ENCODE results near the gene GOLGA7B.

GOLGA7B gene

GRCh38 chr10:97904018-97904381 lies 54.4 kb downstream of the GOLGA7B start:
- Histone ChIP-seq H3K9me3 (ENCODE audit: control insufficient read depth in 2 of 2, low read length in 2 of 2) (no peaks in the 10 kb centered on the region), H3K36me3 (ENCODE audit: control insufficient read depth in 2 of 2, insufficient read depth in 2 of 2, low read length in 2 of 2) (no peaks in the 10 kb centered on the region), H3K4me3 (ENCODE audit: low read length in 2 of 2) (no peak overlapping the region), H3K9ac (ENCODE audit: low read depth in 1 of 2, low read length in 2 of 2) (no peak overlapping the region), H3K4me1 (ENCODE audit: control insufficient read depth in 2 of 2, insufficient read depth in 2 of 2, low read length in 2 of 2) (no peaks in the 10 kb centered on the region), H3K27me3 (ENCODE audit: control insufficient read depth in 2 of 2, insufficient read depth in 2 of 2, low read length in 2 of 2) (no peaks in the 10 kb centered on the region), H3K27ac (ENCODE audit: low read depth in 2 of 2, low read length in 2 of 2) (no peak overlapping the region)

DNA sequence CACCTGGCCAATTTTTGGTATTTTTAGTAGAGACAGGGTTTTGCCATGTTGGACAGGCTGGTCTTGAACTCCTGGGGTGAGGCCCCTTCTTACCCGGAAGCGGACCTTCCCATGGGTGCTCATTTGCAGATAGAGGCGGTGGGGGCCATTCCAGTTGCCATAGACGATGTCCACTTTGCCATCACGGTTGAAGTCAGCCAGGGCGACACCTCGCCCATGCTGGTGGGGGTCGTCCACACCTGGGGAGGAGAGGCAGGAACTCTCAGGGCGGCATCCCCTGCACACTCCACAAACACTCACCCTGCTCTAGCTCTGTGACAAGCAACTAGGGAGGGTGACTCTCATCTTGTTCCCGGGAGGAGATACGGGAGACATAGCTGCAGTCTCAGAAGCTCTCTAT lies 54.9 kb downstream of the GOLGA7B start:
- no peak overlapping the region for H3K9ac ChIP-seq (ENCODE audit: low read depth in 1 of 2, low read length in 2 of 2)
- H3K4me3 ChIP-seq (ENCODE audit: low read length in 2 of 2): no peak overlapping the region
- H3K36me3 ChIP-seq (ENCODE audit: control insufficient read depth in 2 of 2, insufficient read depth in 2 of 2, low read length in 2 of 2): no peaks in the 10 kb centered on the region
- no peaks in the 10 kb centered on the region for H3K9me3 ChIP-seq (ENCODE audit: control insufficient read depth in 2 of 2, low read length in 2 of 2)
- H3K27me3 ChIP-seq (ENCODE audit: control insufficient read depth in 2 of 2, insufficient read depth in 2 of 2, low read length in 2 of 2): no peaks in the 10 kb centered on the region
- no peak overlapping the region for H3K27ac ChIP-seq (ENCODE audit: low read depth in 2 of 2, low read length in 2 of 2)
- H3K4me1 ChIP-seq (ENCODE audit: control insufficient read depth in 2 of 2, insufficient read depth in 2 of 2, low read length in 2 of 2): no peaks in the 10 kb centered on the region

GRCh38 chr10:97905276-97905675 lies 55.6 kb downstream of the GOLGA7B start:
- Histone ChIP-seq H3K27ac (ENCODE audit: low read depth in 2 of 2, low read length in 2 of 2) (no peak overlapping the region), H3K27me3 (ENCODE audit: control insufficient read depth in 2 of 2, insufficient read depth in 2 of 2, low read length in 2 of 2) (no peaks in the 10 kb centered on the region), H3K9me3 (ENCODE audit: control insufficient read depth in 2 of 2, low read length in 2 of 2) (no peaks in the 10 kb centered on the region), H3K4me1 (ENCODE audit: control insufficient read depth in 2 of 2, insufficient read depth in 2 of 2, low read length in 2 of 2) (no peaks in the 10 kb centered on the region), H3K9ac (ENCODE audit: low read depth in 1 of 2, low read length in 2 of 2) (no peak overlapping the region), H3K36me3 (ENCODE audit: control insufficient read depth in 2 of 2, insufficient read depth in 2 of 2, low read length in 2 of 2) (no peaks in the 10 kb centered on the region), H3K4me3 (ENCODE audit: low read length in 2 of 2) (no peak overlapping the region)

DNA sequence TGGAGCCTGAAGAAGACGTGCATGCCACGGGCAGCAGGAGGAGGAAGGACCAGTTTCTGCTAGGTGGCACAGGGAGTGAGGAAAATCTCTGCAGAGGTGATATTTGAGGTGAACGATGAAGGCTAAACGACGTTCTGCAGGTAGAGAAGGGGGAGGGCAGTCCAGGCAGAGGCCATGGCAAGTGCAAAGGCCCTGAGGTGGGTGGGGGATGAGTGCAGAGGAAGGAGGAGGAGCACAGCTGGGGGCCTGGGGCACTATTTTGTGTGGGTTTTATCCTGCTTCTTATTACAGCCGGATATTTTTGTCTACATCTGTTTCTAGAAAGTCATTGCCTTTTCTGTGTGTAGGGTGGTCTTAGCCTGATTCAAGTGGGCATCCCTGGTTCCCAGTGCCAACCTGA lies 57.6 kb downstream of the GOLGA7B start:
- Histone ChIP-seq H3K4me3 (ENCODE audit: low read length in 2 of 2) (no peak overlapping the region), H3K36me3 (ENCODE audit: control insufficient read depth in 2 of 2, insufficient read depth in 2 of 2, low read length in 2 of 2) (no peaks in the 10 kb centered on the region), H3K9ac (ENCODE audit: low read depth in 1 of 2, low read length in 2 of 2) (no peak overlapping the region), H3K9me3 (ENCODE audit: control insufficient read depth in 2 of 2, low read length in 2 of 2) (no peaks in the 10 kb centered on the region), H3K4me1 (ENCODE audit: control insufficient read depth in 2 of 2, insufficient read depth in 2 of 2, low read length in 2 of 2) (no peaks in the 10 kb centered on the region), H3K27ac (ENCODE audit: low read depth in 2 of 2, low read length in 2 of 2) (no peak overlapping the region), H3K27me3 (ENCODE audit: control insufficient read depth in 2 of 2, insufficient read depth in 2 of 2, low read length in 2 of 2) (peaks cover 0 to 4% of the 10 kb centered on the region in 2 donors)

- no peak overlapping the region for H3K27ac ChIP-seq (ENCODE audit: low read depth in 2 of 2, low read length in 2 of 2)
- H3K36me3 ChIP-seq (ENCODE audit: control insufficient read depth in 2 of 2, insufficient read depth in 2 of 2, low read length in 2 of 2): no peaks in the 10 kb centered on the region
- H3K9ac ChIP-seq (ENCODE audit: low read depth in 1 of 2, low read length in 2 of 2): no peak overlapping the region
- no peak overlapping the region for H3K4me3 ChIP-seq (ENCODE audit: low read length in 2 of 2)
- H3K4me1 ChIP-seq (ENCODE audit: control insufficient read depth in 2 of 2, insufficient read depth in 2 of 2, low read length in 2 of 2): no peaks in the 10 kb centered on the region
- no peaks in the 10 kb centered on the region for H3K9me3 ChIP-seq (ENCODE audit: control insufficient read depth in 2 of 2, low read length in 2 of 2)
- peaks cover 0 to 4% of the 10 kb centered on the region in 2 donors for H3K27me3 ChIP-seq (ENCODE audit: control insufficient read depth in 2 of 2, insufficient read depth in 2 of 2, low read length in 2 of 2)
Observed at GRCh38 chr10:97907830-97908229, 58.2 kb downstream of the GOLGA7B start.

DNA sequence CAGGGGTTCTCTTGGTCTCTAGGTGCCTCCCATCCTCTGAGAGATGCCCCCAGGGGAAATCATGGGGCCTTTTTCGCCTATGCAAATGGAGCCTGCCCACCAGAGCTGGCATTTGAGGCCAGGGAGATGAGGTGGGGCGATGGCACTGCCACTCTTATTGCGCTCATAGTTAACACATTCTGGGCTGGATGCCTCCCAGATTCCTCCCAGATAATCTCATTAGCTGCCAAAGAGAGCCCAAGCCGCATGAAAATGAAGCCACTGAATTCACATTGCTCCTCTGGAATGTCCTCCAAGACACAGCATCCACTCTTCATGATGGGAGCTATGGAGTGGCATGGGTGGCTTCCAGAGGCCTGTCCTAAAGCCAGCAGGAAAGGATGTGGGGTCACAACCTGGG lies 61.0 kb downstream of the GOLGA7B start:
- H3K36me3 ChIP-seq (ENCODE audit: control insufficient read depth in 2 of 2, insufficient read depth in 2 of 2, low read length in 2 of 2): no peaks in the 10 kb centered on the region
- no peak overlapping the region for H3K9ac ChIP-seq (ENCODE audit: low read depth in 1 of 2, low read length in 2 of 2)
- H3K4me3 ChIP-seq (ENCODE audit: low read length in 2 of 2): no peak overlapping the region
- peaks cover 4% of the 10 kb centered on the region in 2 donors for H3K27me3 ChIP-seq (ENCODE audit: control insufficient read depth in 2 of 2, insufficient read depth in 2 of 2, low read length in 2 of 2)
- H3K4me1 ChIP-seq (ENCODE audit: control insufficient read depth in 2 of 2, insufficient read depth in 2 of 2, low read length in 2 of 2): no peaks in the 10 kb centered on the region
- H3K9me3 ChIP-seq (ENCODE audit: control insufficient read depth in 2 of 2, low read length in 2 of 2): no peaks in the 10 kb centered on the region
- H3K27ac ChIP-seq (ENCODE audit: low read depth in 2 of 2, low read length in 2 of 2): no peak overlapping the region

DNA sequence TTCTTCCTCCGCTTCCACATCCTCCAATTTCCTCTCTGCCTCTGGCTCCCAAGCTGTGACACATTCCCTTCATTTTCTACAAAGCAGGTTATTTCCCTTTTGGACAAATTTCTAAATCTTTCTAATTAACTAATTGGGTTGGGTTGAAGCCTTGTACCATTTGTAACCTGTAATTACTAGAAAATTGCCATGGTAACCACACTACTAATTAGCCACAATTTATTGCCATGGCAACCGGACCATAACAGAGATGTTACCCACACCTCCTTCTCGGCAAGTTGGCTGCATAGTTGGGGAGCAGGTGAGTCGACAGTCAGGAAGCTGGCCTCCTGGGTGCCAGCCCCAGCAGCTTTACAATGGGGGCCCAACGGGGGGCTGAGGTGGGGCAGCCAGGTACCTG lies 61.6 kb downstream of the GOLGA7B start:
- no peaks in the 10 kb centered on the region for H3K4me1 ChIP-seq (ENCODE audit: control insufficient read depth in 2 of 2, insufficient read depth in 2 of 2, low read length in 2 of 2)
- peaks cover 4% of the 10 kb centered on the region in 2 donors for H3K27me3 ChIP-seq (ENCODE audit: control insufficient read depth in 2 of 2, insufficient read depth in 2 of 2, low read length in 2 of 2)
- no peak overlapping the region for H3K27ac ChIP-seq (ENCODE audit: low read depth in 2 of 2, low read length in 2 of 2)
- H3K4me3 ChIP-seq (ENCODE audit: low read length in 2 of 2): no peak overlapping the region
- no peaks in the 10 kb centered on the region for H3K36me3 ChIP-seq (ENCODE audit: control insufficient read depth in 2 of 2, insufficient read depth in 2 of 2, low read length in 2 of 2)
- no peaks in the 10 kb centered on the region for H3K9me3 ChIP-seq (ENCODE audit: control insufficient read depth in 2 of 2, low read length in 2 of 2)
- H3K9ac ChIP-seq (ENCODE audit: low read depth in 1 of 2, low read length in 2 of 2): no peak overlapping the region

GRCh38 chr10:97913193-97913592 lies 63.5 kb downstream of the GOLGA7B start:
- Histone ChIP-seq H3K36me3 (ENCODE audit: control insufficient read depth in 2 of 2, insufficient read depth in 2 of 2, low read length in 2 of 2) (no peaks in the 10 kb centered on the region), H3K4me3 (ENCODE audit: low read length in 2 of 2) (no peak overlapping the region), H3K27me3 (ENCODE audit: control insufficient read depth in 2 of 2, insufficient read depth in 2 of 2, low read length in 2 of 2) (peaks cover 4 to 6% of the 10 kb centered on the region in 2 donors), H3K9ac (ENCODE audit: low read depth in 1 of 2, low read length in 2 of 2) (no peak overlapping the region), H3K9me3 (ENCODE audit: control insufficient read depth in 2 of 2, low read length in 2 of 2) (no peaks in the 10 kb centered on the region), H3K4me1 (ENCODE audit: control insufficient read depth in 2 of 2, insufficient read depth in 2 of 2, low read length in 2 of 2) (no peaks in the 10 kb centered on the region), H3K27ac (ENCODE audit: low read depth in 2 of 2, low read length in 2 of 2) (no peak overlapping the region)

- H3K9me3 ChIP-seq (ENCODE audit: control insufficient read depth in 2 of 2, low read length in 2 of 2): no peaks in the 10 kb centered on the region
- no peaks in the 10 kb centered on the region for H3K36me3 ChIP-seq (ENCODE audit: control insufficient read depth in 2 of 2, insufficient read depth in 2 of 2, low read length in 2 of 2)
- H3K27me3 ChIP-seq (ENCODE audit: control insufficient read depth in 2 of 2, insufficient read depth in 2 of 2, low read length in 2 of 2): peaks cover 4 to 6% of the 10 kb centered on the region in 2 donors
- H3K4me3 ChIP-seq (ENCODE audit: low read length in 2 of 2): no peak overlapping the region
- H3K4me1 ChIP-seq (ENCODE audit: control insufficient read depth in 2 of 2, insufficient read depth in 2 of 2, low read length in 2 of 2): no peaks in the 10 kb centered on the region
- no peak overlapping the region for H3K9ac ChIP-seq (ENCODE audit: low read depth in 1 of 2, low read length in 2 of 2)
- H3K27ac ChIP-seq (ENCODE audit: low read depth in 2 of 2, low read length in 2 of 2): no peak overlapping the region
Observed at GRCh38 chr10:97913614-97914013, 64.0 kb downstream of the GOLGA7B start.

DNA sequence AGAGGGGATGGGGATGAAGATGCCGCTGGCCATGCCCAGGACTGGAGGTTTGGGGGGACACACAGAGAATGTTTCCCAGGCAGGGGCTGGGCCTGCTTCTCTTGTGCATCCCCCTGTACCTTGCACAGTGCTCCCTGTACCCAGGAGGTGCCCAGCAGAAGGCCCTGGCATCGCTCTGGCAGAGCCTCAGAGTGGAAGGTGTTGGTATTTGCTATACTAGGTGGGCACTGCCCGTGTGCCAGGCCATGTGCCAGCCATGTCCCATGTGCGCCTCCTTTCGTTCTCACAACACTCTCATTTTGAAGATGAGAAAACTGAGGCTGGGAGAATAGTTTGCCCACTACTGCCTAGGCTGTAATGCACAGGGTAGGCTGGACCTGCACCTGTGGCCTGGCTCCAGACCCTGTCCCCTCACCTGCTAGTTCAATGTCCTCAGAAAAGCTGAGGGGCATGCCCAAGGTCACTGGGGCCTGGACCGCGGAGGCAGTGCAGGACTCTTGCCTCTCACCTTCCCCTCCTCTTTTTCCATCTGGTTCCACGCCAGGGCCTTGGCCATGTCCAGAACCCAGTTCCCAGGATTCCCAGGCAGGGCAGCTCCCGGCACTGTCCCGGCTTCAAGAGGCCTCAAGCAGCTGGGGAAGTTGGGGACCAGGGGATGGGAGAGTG lies 64.7 kb downstream of the GOLGA7B start:
- H3K9ac ChIP-seq (ENCODE audit: low read depth in 1 of 2, low read length in 2 of 2): no peak overlapping the region
- H3K27me3 ChIP-seq (ENCODE audit: control insufficient read depth in 2 of 2, insufficient read depth in 2 of 2, low read length in 2 of 2): peaks cover 4 to 6% of the 10 kb centered on the region in 2 donors
- H3K27ac ChIP-seq (ENCODE audit: low read depth in 2 of 2, low read length in 2 of 2): no peak overlapping the region
- H3K4me1 ChIP-seq (ENCODE audit: control insufficient read depth in 2 of 2, insufficient read depth in 2 of 2, low read length in 2 of 2): no peaks in the 10 kb centered on the region
- no peak overlapping the region for H3K4me3 ChIP-seq (ENCODE audit: low read length in 2 of 2)
- no peaks in the 10 kb centered on the region for H3K36me3 ChIP-seq (ENCODE audit: control insufficient read depth in 2 of 2, insufficient read depth in 2 of 2, low read length in 2 of 2)
- H3K9me3 ChIP-seq (ENCODE audit: control insufficient read depth in 2 of 2, low read length in 2 of 2): no peaks in the 10 kb centered on the region

- peaks cover 4 to 6% of the 10 kb centered on the region in 2 donors for H3K27me3 ChIP-seq (ENCODE audit: control insufficient read depth in 2 of 2, insufficient read depth in 2 of 2, low read length in 2 of 2)
- no peaks in the 10 kb centered on the region for H3K36me3 ChIP-seq (ENCODE audit: control insufficient read depth in 2 of 2, insufficient read depth in 2 of 2, low read length in 2 of 2)
- no peak overlapping the region for H3K9ac ChIP-seq (ENCODE audit: low read depth in 1 of 2, low read length in 2 of 2)
- H3K4me1 ChIP-seq (ENCODE audit: control insufficient read depth in 2 of 2, insufficient read depth in 2 of 2, low read length in 2 of 2): no peaks in the 10 kb centered on the region
- no peak overlapping the region for H3K27ac ChIP-seq (ENCODE audit: low read depth in 2 of 2, low read length in 2 of 2)
- no peaks in the 10 kb centered on the region for H3K9me3 ChIP-seq (ENCODE audit: control insufficient read depth in 2 of 2, low read length in 2 of 2)
- H3K4me3 ChIP-seq (ENCODE audit: low read length in 2 of 2): no peak overlapping the region
Observed at GRCh38 chr10:97914837-97915211, 65.2 kb downstream of the GOLGA7B start.
